ENCODE measurements around the gene GPRC5B.

The GPRC5B gene

DNA sequence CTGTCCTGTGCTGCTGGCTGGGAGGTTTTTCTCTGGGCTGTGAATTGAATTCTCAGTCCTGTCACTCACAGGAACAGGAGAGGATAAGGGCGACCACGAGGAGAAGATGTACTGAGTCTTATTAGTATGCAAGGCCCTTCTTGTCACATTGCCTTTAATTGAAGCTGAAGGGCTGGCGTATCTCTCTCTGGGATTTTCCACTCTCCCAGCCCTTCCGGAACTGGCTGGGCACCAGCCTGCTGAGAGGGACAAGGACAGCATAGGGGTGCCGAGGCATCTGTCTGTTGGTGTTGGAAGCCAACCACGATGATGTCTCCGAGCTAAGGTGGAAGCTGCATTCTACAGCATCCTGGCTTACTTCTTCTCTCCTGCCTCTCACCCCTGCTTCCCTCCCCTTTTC lies 33.2 kb downstream of the GPRC5B start:
- Histone ChIP-seq H3K4me1 (ENCODE audit: control insufficient read depth, insufficient read depth, low read depth, low read length) (no peaks in the 10 kb centered on the region), H3K9ac (ENCODE audit: low read length) (no peak overlapping the region), H4K91ac (ENCODE audit: low read length) (no peak overlapping the region), H3K27ac (ENCODE audit: low read length, poor library complexity, severe bottlenecking) (no peak overlapping the region), H2BK12ac (ENCODE audit: low read length in 2 of 2) (no peak overlapping the region), H3K23ac (ENCODE audit: low read length in 2 of 2) (peak overlapping the region in 1 of 2 experiments; percentile 66), H3K4me2 (ENCODE audit: low read length, poor library complexity, severe bottlenecking) (no peak overlapping the region), H2AFZ (ENCODE audit: low read depth, low read length) (no peak overlapping the region), H2BK5ac (ENCODE audit: low read depth, low read length, poor library complexity, severe bottlenecking) (no peak overlapping the region), H2BK120ac (ENCODE audit: low read depth, low read length) (no peak overlapping the region), H3K79me1 (replicated peaks; ENCODE audit: low read length, poor library complexity, severe bottlenecking) (no peaks in the 10 kb centered on the region), H2BK15ac (ENCODE audit: low read depth, poor library complexity, severe bottlenecking) (no peak overlapping the region), H3K4me3 (ENCODE audit: insufficient read depth in 1 of 2, low read depth in 1 of 2, low read length in 2 of 2) (no peak overlapping the region), H3K4ac (ENCODE audit: low read depth in 1 of 2, low read length in 2 of 2) (no peak overlapping the region), H4K8ac (ENCODE audit: low read length) (no peak overlapping the region), H3K18ac (ENCODE audit: low read depth in 1 of 2, low read length in 2 of 2) (no peak overlapping the region), H3K14ac (ENCODE audit: low read length in 2 of 2) (no peak overlapping the region), H2AK5ac (ENCODE audit: low read length, severe bottlenecking) (no peak overlapping the region), H3K36me3 (ENCODE audit: control insufficient read depth in 1 of 2, insufficient read depth in 2 of 2, low read depth in 1 of 2, low read length in 2 of 2) (peaks cover 0 to 7% of the 10 kb centered on the region in 2 experiments), H3K9me3 (ENCODE audit: control insufficient read depth, low read length) (no peaks in the 10 kb centered on the region), H3K27me3 (ENCODE audit: control insufficient read depth in 1 of 2, insufficient read depth in 1 of 2, low read length in 2 of 2) (no peaks in the 10 kb centered on the region)
- no peak for DNase-seq
- WGBS: 81% methylated on average over 7 of the region's 7 CpGs

DNA sequence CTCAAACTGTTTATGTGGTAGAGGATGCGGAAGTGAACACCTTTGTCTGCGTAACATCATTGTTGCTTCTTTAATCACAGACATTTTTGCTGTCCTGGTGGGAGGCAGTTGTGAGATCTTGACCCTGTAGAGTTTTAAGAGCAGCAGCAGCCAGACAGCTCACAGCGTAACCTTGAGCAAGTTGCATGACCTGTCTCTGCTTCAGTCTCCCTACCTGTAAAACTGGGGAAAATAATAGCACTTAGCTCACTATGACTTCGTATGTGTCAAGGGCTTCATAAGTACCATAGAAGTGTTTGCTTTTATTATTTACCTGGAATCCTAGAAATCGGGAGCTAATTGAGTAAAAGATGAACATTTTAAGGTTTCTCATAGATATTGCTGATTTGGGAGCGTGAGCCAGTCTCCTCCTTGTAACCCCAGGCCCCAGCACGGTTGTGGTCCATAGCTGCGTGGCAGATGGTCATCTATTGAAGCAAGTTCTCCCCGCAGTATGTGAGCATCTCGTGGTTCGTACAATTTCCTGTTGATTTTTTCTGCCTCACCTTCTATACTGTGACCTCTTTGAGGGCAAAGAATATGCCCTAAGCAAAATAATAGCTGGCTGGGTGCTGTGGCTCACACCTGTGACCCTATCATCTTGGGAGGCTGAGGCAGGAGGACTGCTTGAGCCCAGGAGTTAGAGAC lies 34.4 kb downstream of the GPRC5B start:
- no peak overlapping the region for H2BK15ac ChIP-seq (ENCODE audit: low read depth, poor library complexity, severe bottlenecking)
- no peaks in the 10 kb centered on the region for H3K27me3 ChIP-seq (ENCODE audit: control insufficient read depth in 1 of 2, insufficient read depth in 1 of 2, low read length in 2 of 2)
- no peak overlapping the region for H3K4me2 ChIP-seq (ENCODE audit: low read length, poor library complexity, severe bottlenecking)
- 97% methylated on average over 11 of the region's 11 CpGs for WGBS
- H4K91ac ChIP-seq (ENCODE audit: low read length): no peak overlapping the region
- H3K36me3 ChIP-seq (ENCODE audit: control insufficient read depth in 1 of 2, insufficient read depth in 2 of 2, low read depth in 1 of 2, low read length in 2 of 2): no peaks in the 10 kb centered on the region
- H3K4me3 ChIP-seq (ENCODE audit: insufficient read depth in 1 of 2, low read depth in 1 of 2, low read length in 2 of 2): no peak overlapping the region
- H2BK12ac ChIP-seq (ENCODE audit: low read length in 2 of 2): no peak overlapping the region
- H3K9ac ChIP-seq (ENCODE audit: low read length): no peak overlapping the region
- no peak overlapping the region for H3K14ac ChIP-seq (ENCODE audit: low read length in 2 of 2)
- no peak overlapping the region for H2BK120ac ChIP-seq (ENCODE audit: low read depth, low read length)
- H3K23ac ChIP-seq (ENCODE audit: low read length in 2 of 2): no peak overlapping the region
- no peak overlapping the region for H4K8ac ChIP-seq (ENCODE audit: low read length)
- H3K18ac ChIP-seq (ENCODE audit: low read depth in 1 of 2, low read length in 2 of 2): no peak overlapping the region
- H3K4me1 ChIP-seq (ENCODE audit: control insufficient read depth, insufficient read depth, low read depth, low read length): no peaks in the 10 kb centered on the region
- no peak overlapping the region for H2AFZ ChIP-seq (ENCODE audit: low read depth, low read length)
- no peaks in the 10 kb centered on the region for H3K79me1 ChIP-seq (replicated peaks; ENCODE audit: low read length, poor library complexity, severe bottlenecking)
- no peak overlapping the region for H3K4ac ChIP-seq (ENCODE audit: low read depth in 1 of 2, low read length in 2 of 2)
- no peak overlapping the region for H3K27ac ChIP-seq (ENCODE audit: low read length, poor library complexity, severe bottlenecking)
- H2BK5ac ChIP-seq (ENCODE audit: low read depth, low read length, poor library complexity, severe bottlenecking): no peak overlapping the region
- H2AK5ac ChIP-seq (ENCODE audit: low read length, severe bottlenecking): no peak overlapping the region
- DNase-seq: no peak
- no peaks in the 10 kb centered on the region for H3K9me3 ChIP-seq (ENCODE audit: control insufficient read depth, low read length)

DNA sequence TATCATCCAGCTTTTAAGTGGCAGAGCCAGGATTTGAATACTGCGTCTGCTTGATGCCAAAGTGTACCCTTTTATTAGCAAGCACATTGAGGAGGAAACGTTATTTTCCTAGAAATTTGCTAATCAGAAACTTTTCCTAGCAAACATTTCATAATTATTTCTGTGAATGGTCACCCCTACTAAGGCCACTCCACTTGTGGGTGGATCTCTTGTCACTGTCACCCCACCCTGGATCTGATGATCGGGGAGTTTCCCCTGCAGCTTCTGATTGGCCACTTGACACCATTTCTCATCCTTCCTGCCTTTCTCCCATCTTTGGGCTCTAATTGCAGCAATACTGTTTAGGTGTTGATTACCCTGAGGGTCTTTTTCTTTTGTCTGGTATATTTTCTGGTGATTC lies 35.9 kb downstream of the GPRC5B start:
- Histone ChIP-seq H3K18ac (ENCODE audit: low read depth in 1 of 2, low read length in 2 of 2) (no peak overlapping the region), H3K4me3 (ENCODE audit: insufficient read depth in 1 of 2, low read depth in 1 of 2, low read length in 2 of 2) (no peak overlapping the region), H3K14ac (ENCODE audit: low read length in 2 of 2) (no peak overlapping the region), H3K4me2 (ENCODE audit: low read length, poor library complexity, severe bottlenecking) (no peak overlapping the region), H3K4me1 (ENCODE audit: control insufficient read depth, insufficient read depth, low read depth, low read length) (peaks cover 2% of the 10 kb centered on the region), H3K79me1 (replicated peaks; ENCODE audit: low read length, poor library complexity, severe bottlenecking) (no peaks in the 10 kb centered on the region), H4K91ac (ENCODE audit: low read length) (no peak overlapping the region), H3K9me3 (ENCODE audit: control insufficient read depth, low read length) (no peaks in the 10 kb centered on the region), H3K27ac (ENCODE audit: low read length, poor library complexity, severe bottlenecking) (no peak overlapping the region), H3K36me3 (ENCODE audit: control insufficient read depth in 1 of 2, insufficient read depth in 2 of 2, low read depth in 1 of 2, low read length in 2 of 2) (no peaks in the 10 kb centered on the region), H2BK120ac (ENCODE audit: low read depth, low read length) (no peak overlapping the region), H2AFZ (ENCODE audit: low read depth, low read length) (no peak overlapping the region), H3K27me3 (ENCODE audit: control insufficient read depth in 1 of 2, insufficient read depth in 1 of 2, low read length in 2 of 2) (no peaks in the 10 kb centered on the region), H3K23ac (ENCODE audit: low read length in 2 of 2) (no peak overlapping the region), H4K8ac (ENCODE audit: low read length) (no peak overlapping the region), H2BK12ac (ENCODE audit: low read length in 2 of 2) (no peak overlapping the region), H2AK5ac (ENCODE audit: low read length, severe bottlenecking) (no peak overlapping the region), H3K4ac (ENCODE audit: low read depth in 1 of 2, low read length in 2 of 2) (no peak overlapping the region), H3K9ac (ENCODE audit: low read length) (no peak overlapping the region), H2BK15ac (ENCODE audit: low read depth, poor library complexity, severe bottlenecking) (no peak overlapping the region), H2BK5ac (ENCODE audit: low read depth, low read length, poor library complexity, severe bottlenecking) (no peak overlapping the region)
- DNase-seq: no peak
- WGBS: 95% methylated on average over 3 of the region's 3 CpGs

DNA sequence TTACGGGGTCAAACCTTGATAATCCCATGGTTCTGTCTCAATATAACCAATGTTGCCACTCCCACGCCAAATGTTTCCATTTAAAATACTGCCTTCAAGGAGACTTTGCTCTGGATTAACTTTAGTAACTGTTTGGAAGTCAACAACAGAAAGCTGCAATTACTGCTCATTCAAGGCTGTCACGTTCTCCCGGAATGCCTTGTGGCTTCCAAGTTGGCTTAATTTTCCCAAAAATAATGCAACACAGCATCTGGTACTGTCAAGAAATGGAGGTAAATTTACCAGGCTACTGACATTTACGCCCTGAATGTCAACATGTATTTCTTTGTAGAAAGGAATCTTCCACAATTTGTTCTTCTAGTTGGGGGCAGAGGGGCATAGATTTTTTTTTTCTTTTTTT lies 38.2 kb downstream of the GPRC5B start:
- no peak for DNase-seq
- Histone ChIP-seq H2BK12ac (ENCODE audit: low read length in 2 of 2) (no peak overlapping the region), H3K27me3 (ENCODE audit: control insufficient read depth in 1 of 2, insufficient read depth in 1 of 2, low read length in 2 of 2) (no peaks in the 10 kb centered on the region), H2AK5ac (ENCODE audit: low read length, severe bottlenecking) (peak overlapping the region; percentile 4), H3K4me3 (ENCODE audit: insufficient read depth in 1 of 2, low read depth in 1 of 2, low read length in 2 of 2) (no peak overlapping the region), H3K9me3 (ENCODE audit: control insufficient read depth, low read length) (no peaks in the 10 kb centered on the region), H3K18ac (ENCODE audit: low read depth in 1 of 2, low read length in 2 of 2) (no peak overlapping the region), H4K91ac (ENCODE audit: low read length) (no peak overlapping the region), H2BK15ac (ENCODE audit: low read depth, poor library complexity, severe bottlenecking) (no peak overlapping the region), H3K4ac (ENCODE audit: low read depth in 1 of 2, low read length in 2 of 2) (no peak overlapping the region), H3K27ac (ENCODE audit: low read length, poor library complexity, severe bottlenecking) (no peak overlapping the region), H4K8ac (ENCODE audit: low read length) (no peak overlapping the region), H3K4me1 (ENCODE audit: control insufficient read depth, insufficient read depth, low read depth, low read length) (peaks cover 2% of the 10 kb centered on the region), H3K9ac (ENCODE audit: low read length) (no peak overlapping the region), H3K79me1 (replicated peaks; ENCODE audit: low read length, poor library complexity, severe bottlenecking) (no peaks in the 10 kb centered on the region), H3K4me2 (ENCODE audit: low read length, poor library complexity, severe bottlenecking) (no peak overlapping the region), H2BK5ac (ENCODE audit: low read depth, low read length, poor library complexity, severe bottlenecking) (no peak overlapping the region), H2BK120ac (ENCODE audit: low read depth, low read length) (no peak overlapping the region), H2AFZ (ENCODE audit: low read depth, low read length) (no peak overlapping the region), H3K14ac (ENCODE audit: low read length in 2 of 2) (no peak overlapping the region), H3K36me3 (ENCODE audit: control insufficient read depth in 1 of 2, insufficient read depth in 2 of 2, low read depth in 1 of 2, low read length in 2 of 2) (no peaks in the 10 kb centered on the region), H3K23ac (ENCODE audit: low read length in 2 of 2) (no peak overlapping the region)
- 96% methylated on average over 2 of the region's 5 CpGs for WGBS
